Eye (tissue), 1 donor: Measurements from ENCODE around the gene CCDC169.
"Not testable (repeated sequence)": the region's sequence is repeated elsewhere in the genome, so short reads cannot be mapped to it uniquely, and the experiment has no call there.

ENCODE experiments used
- DNase-seq: peaks from one replicate; pipeline ENCODE4 v3.0.0-alpha.2; 2015

The CCDC169 gene

DNA sequence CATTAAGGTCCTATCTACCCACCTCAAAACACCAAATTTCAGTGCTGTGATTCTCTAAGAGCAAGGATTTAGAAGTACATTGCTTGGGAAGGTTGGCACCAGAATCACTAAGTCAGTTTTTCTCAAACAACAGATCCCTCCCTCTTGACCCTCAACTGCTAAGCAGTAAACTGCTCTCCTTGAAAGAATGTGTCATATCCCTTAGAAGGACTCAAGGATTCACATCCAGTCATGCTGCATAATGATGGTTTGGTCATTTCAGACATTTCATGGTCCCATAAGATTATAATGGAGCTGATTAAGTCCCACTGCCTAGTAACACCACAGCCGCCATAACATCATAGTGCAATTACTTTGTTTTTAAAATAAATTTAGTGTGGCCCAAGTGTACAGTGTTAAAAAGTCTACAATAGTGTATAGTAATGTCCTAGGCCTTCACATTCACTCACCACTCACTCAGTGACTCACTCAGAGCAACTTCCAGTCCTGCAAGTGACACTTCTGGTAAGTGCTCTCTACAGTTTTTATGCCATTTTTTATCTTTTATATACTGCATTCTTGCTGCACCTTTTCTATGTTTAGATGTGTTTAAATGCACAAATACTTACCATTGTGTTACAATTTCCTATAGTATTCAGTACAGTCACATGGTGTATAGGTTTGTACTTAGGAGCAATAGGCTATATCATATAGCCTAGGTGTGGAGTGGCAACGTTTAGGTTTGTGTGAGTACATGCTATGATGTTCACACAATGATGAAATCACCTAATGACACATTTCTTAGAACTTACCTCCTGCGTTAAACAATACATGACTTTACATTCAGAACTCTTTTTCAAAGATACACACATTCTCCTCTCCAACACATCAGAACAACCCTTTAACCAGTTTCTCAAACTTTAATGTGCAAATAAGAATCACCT, 15.7 kb upstream of the CCDC169 start:
- no peak for DNase-seq

GRCh38 chr13:36310417-36311108, 12.9 kb upstream of the CCDC169 start:
- DNase-seq, result no peak

- no peak for DNase-seq
These were observed 4.7 kb upstream of the CCDC169 start for GRCh38 chr13:36302289-36302688.

DNA sequence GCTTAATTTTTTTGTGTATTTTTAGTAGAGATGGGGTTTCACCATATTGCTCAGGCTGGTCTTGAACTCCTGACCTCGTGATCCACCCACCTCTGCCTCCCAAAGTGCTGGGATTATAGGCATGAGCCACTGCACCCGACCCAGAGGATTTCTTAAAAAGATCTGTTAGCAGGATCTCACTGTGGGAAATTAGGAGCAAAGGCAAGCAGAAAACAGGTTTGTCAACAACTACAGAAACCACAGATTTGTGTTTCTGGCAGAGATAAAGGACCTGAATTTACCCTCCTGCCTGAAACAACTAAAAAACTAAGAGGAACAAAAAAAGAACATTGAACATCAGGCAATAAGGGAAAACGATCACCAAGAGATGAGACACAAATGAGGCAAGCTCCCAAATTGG, 1.9 kb upstream of the CCDC169 start:
- not testable (repeated sequence) for DNase-seq

DNA sequence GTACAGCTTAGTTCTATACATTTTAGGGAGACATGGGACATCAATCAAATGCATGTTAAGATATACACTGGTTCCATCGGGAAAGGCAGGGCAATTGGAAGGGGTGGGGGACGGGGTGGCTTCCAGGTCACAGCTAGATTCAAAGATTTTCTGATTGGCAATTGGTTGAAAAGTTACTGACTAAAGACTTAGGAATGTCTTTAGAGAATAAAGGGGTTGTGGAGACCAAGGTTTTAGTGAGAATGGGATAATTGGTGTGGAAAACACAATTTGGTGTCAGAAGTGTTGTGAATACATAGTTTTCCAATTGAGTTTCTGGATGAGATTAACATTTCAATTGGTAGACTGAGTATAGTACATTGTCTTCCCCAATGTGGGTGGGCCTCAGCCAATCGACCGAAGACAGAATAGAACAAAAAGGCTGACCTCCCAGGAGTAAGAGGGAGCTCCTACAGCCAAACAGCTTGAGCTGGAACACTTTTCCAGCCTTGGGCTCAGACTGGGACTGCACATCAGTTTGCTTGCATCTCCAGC, 988 bp upstream of the CCDC169 start:
- DNase-seq, result peak; percentile 72

- no peak for DNase-seq
These were observed 3.5 kb downstream of the CCDC169 start for GRCh38 chr13:36294096-36294495.

DNA sequence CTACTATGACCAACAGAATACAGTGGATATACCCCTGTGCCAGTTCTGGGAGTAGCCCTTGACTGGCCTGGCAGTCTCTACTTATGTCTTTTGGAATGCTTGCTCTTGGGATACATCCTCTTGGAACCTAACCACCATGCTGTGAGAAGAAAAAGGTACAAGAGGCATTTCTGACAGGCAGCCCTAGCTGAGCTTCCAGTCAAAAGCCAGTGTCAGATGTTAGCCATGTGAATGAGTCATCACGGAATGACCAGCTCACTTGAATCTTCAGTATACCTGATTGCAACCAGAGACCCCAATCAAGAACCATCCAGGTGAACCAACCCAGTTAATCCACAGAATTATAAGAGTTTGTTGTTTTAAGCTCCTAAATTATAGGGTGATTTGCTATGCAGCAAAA, 4.1 kb downstream of the CCDC169 start:
- no peak for DNase-seq

GRCh38 chr13:36288794-36289391, 8.7 kb downstream of the CCDC169 start:
- DNase-seq, result peak; percentile 24

DNA sequence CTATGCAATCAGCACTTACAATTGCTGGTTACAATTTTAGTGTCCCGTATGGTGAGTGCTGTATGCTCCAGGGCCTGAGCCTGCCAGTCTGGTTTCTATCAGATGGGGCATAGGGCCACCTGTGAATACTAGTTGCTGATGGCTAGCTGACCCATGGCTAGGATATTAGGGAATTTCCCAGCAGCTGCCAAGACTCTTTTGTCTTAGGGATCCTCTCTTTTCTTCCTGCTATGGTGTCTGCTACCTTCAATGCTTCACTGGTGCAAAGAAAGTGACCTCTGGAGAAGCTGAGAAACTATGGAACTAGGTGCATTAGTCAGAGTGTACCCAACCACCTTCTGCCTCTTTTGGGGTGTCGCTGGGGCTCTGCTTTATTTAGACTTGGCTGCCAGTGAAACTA, 11.6 kb downstream of the CCDC169 start:
- no peak for DNase-seq

- peak; percentile 77 for DNase-seq
These were observed 14.7 kb downstream of the CCDC169 start for GRCh38 chr13:36282821-36283432.

GRCh38 chr13:36275190-36276002, 22.2 kb downstream of the CCDC169 start:
- peak; percentile 86 for DNase-seq

GRCh38 chr13:36273431-36273830, 24.2 kb downstream of the CCDC169 start:
- no peak for DNase-seq

DNA sequence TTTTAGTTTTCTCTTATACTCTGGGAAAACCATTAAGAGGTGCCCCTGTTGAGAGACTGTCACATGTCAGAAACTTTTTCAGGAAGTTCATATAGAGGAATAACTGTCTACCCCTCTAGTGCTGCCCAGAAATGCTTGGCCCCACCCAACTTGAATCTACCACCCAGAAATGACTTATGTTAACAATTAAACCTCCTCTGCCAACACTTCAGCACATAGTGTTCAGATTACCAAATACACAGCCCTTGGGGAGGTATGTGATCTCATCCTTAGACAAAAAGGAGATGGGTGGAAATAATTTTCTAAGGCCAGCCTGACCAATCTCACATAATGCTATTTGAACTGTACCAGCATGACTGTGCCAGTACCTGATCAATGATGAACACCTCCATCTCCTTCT, 35.6 kb downstream of the CCDC169 start:
- no peak for DNase-seq

DNA sequence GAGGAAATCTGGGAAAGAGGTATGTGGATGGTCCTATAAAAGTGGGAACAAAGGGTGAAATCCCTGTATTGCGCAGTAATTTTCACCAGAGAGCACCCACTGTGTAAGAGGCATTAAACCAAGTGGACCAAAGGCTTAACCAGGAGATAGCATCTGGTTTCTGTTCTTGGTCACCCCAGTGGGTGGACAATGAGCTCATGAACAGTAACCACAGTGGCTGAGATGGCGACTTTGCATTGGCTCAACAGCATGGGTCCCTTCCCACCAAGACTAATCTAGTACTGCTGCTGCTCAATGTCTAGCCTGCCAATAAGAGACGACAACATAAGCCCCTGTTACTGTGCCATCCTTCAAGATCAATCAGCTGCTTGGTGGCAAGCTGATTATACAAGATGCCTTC, 36.6 kb downstream of the CCDC169 start:
- DNase-seq, result no peak

GRCh38 chr13:36259361-36260137, 38.1 kb downstream of the CCDC169 start:
- DNase-seq, result no peak

DNA sequence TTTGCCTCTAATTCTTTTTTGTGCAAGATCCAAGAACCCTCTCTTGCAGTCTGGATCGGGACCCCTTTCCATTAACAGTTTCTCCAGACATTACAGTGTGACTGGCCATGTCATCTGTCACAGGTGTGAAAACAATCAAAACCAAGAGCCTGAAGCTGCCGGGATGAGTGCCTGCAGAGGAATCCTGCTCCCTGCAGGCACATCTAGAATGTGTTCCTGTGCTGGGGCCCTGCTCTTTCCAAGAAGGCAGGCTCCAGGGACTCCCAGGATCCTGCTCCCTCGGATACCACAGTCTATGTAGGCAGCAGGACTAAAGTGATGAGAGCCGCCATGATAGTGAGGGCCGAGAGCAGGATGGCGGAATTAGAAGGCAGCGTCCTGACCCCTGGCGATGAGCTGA, 38.8 kb downstream of the CCDC169 start:
- DNase-seq, result no peak

- peak; percentile 7 for DNase-seq
These were observed 46.1 kb downstream of the CCDC169 start for GRCh38 chr13:36251526-36251925.

- DNase-seq, result peak; percentile 39
These were observed 46.6 kb downstream of the CCDC169 start for GRCh38 chr13:36251017-36251416.

DNA sequence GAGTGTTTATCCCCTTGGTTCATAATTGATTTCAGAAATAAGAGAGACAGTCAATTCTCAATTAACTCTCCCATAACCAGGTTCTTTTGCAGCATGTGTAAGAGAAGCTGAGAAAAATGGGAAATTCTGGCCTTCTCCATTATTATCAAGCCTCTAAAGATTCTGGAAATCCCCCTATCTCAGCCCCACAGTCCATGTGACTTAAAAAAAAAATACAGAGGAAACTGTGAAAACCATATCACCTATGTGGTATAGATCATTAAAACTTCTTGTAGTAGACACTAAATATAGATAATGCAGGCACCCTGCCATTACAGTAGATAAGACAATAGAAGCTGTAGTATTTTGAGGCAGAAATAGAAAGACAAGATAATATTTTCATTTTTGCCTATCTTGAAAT, 48.9 kb downstream of the CCDC169 start:
- no peak for DNase-seq

GRCh38 chr13:36244990-36245389, 52.6 kb downstream of the CCDC169 start:
- DNase-seq, result no peak

DNA sequence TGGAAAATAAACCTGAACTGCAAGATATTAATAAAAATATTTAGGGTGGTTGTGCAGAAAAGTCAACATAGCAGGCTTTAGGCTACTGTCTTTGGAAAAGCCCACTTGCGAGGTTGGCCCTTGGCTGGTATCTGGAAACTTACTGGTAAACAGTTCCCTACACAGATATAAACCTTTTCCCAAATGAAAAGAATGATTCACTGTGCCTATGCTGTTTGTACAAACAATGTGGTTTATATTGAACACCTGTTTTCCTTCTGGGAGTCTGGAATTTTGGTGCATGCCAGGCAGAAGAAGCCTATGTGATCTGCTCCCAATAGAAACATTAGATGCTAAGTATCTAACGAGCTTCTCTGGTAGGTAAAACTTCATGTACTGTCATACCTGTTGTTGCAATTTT, 53.5 kb downstream of the CCDC169 start:
- no peak for DNase-seq
